NT2/D1 (cell line): ENCODE results near the gene TAF11L8.
"Not testable (repeated sequence)": the region's sequence is repeated elsewhere in the genome, so short reads cannot be mapped to it uniquely, and the experiment has no call there.

Experiments
- SUZ12 ChIP-seq: IDR thresholded peaks from 2 replicates; pipeline ENCODE4 v1.6.1; 2011; ENCODE audit not compliant: insufficient read length, insufficient read depth; ENCODE audit errors: extremely low read depth
- YY1 ChIP-seq: IDR thresholded peaks from 2 replicates; pipeline ENCODE4 v1.6.1; 2011; ENCODE audit not compliant: insufficient read length, insufficient read depth
- ZNF274 ChIP-seq: IDR thresholded peaks from 2 replicates; pipeline ENCODE4 v1.6.1; 2011; ENCODE audit warnings: mild to moderate bottlenecking, low read depth, low read length

GRCh38 chr5:17631788-17632187 lies 41.0 kb upstream of the TAF11L8 start, which contains the start of gene TAF11L13:
- TF ChIP-seq SUZ12, ZNF274, YY1: not testable (repeated sequence)
